ENCODE results near the gene AUTS2.

AUTS2 gene

DNA sequence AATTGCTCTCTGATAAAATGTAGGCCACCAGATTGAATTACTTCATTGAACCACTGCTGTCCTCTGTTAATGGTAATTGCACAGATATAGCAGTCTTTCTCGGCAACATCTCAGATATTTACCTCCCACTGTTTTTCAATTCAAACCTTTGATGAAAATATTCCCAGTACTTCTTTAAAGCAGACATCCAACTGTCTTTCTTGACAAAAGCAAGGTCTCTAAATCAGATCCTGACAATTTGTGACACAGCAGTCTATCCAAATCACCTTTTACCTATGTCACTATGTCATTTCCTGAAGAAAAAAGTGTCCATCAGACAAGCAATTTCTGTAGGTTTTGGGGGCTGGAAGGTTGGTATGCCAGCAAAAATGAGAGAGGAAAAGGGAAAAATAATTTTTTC, 555.7 kb downstream of the AUTS2 start:
- no peaks in the 10 kb centered on the region for H3K4me1 ChIP-seq (ENCODE audit: control insufficient read depth in 2 of 2, insufficient read depth in 2 of 2, low read length in 2 of 2)
- H3K36me3 ChIP-seq (ENCODE audit: control insufficient read depth in 2 of 2, insufficient read depth in 2 of 2, low read length in 2 of 2): no peaks in the 10 kb centered on the region
- peaks cover 0 to 2% of the 10 kb centered on the region in 2 donors for H3K27me3 ChIP-seq (ENCODE audit: control insufficient read depth in 2 of 2, insufficient read depth in 2 of 2, low read length in 2 of 2)
- H3K9me3 ChIP-seq (ENCODE audit: control insufficient read depth in 2 of 2, low read length in 2 of 2): no peaks in the 10 kb centered on the region
- no peak overlapping the region for H3K9ac ChIP-seq (ENCODE audit: low read depth in 1 of 2, low read length in 2 of 2)
- no peak overlapping the region for H3K4me3 ChIP-seq (ENCODE audit: low read length in 2 of 2)
- no peak overlapping the region for H3K27ac ChIP-seq (ENCODE audit: low read depth in 2 of 2, low read length in 2 of 2)

DNA sequence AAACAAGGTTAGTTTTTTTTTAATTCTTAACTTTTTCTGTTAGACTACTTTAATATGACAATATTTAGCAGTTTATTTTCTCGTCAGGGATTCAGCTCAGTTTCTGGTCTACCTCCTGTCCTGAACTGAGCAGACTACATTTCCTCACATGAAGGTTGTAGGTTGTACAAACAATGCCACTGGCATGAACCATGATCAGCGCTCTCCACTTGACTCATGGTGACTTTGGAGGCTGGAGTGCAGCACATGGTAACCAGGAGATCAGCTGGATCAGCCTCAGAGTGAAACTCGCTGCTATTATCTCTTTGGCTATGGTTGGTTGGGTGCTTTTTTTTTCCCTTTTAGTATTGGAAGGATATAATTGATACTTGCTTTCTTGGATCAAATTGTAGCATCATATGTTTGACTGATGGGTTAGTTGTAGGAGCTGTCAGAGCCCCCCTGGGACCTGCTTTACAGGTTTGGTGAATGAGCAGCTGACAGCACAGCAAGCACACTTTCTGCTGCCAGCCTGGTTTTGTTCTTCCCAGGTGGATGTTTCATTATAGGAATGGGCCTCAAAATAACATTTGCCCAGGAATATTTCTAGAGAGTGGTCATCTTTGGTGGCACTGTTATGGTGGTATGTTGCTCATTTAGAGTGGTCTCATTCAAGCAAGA, 556.4 kb downstream of the AUTS2 start:
- Histone ChIP-seq H3K9me3 (ENCODE audit: control insufficient read depth in 2 of 2, low read length in 2 of 2) (no peaks in the 10 kb centered on the region), H3K27me3 (ENCODE audit: control insufficient read depth in 2 of 2, insufficient read depth in 2 of 2, low read length in 2 of 2) (peaks cover 0 to 2% of the 10 kb centered on the region in 2 donors), H3K9ac (ENCODE audit: low read depth in 1 of 2, low read length in 2 of 2) (no peak overlapping the region)

DNA sequence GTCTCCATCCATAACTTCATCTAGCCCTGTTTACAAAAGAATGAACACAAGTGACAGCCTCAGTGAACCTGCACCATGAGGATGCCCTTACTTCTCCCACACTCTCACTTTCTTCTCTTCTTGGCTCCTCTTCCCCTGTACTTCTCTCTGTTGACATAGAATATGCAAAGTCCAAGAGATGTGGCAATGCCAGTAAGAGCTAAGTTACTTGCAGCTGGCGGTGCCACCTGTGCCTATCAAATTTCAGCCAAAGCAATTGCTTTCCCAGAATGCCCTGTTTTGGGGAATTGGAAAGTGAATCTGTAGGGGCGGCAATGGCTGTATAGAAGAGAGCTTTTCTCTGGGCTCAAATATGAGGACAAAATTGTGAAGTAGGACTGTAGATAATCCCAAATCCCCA, 557.8 kb downstream of the AUTS2 start:
- Histone ChIP-seq H3K4me3 (ENCODE audit: low read length in 2 of 2) (no peak overlapping the region), H3K9ac (ENCODE audit: low read depth in 1 of 2, low read length in 2 of 2) (no peak overlapping the region), H3K9me3 (ENCODE audit: control insufficient read depth in 2 of 2, low read length in 2 of 2) (no peaks in the 10 kb centered on the region)

More for the DNA sequence above, 556.4 kb downstream of the AUTS2 start:
- Histone ChIP-seq H3K4me1 (ENCODE audit: control insufficient read depth in 2 of 2, insufficient read depth in 2 of 2, low read length in 2 of 2) (no peaks in the 10 kb centered on the region), H3K27ac (ENCODE audit: low read depth in 2 of 2, low read length in 2 of 2) (no peak overlapping the region), H3K36me3 (ENCODE audit: control insufficient read depth in 2 of 2, insufficient read depth in 2 of 2, low read length in 2 of 2) (no peaks in the 10 kb centered on the region), H3K4me3 (ENCODE audit: low read length in 2 of 2) (no peak overlapping the region)

DNA sequence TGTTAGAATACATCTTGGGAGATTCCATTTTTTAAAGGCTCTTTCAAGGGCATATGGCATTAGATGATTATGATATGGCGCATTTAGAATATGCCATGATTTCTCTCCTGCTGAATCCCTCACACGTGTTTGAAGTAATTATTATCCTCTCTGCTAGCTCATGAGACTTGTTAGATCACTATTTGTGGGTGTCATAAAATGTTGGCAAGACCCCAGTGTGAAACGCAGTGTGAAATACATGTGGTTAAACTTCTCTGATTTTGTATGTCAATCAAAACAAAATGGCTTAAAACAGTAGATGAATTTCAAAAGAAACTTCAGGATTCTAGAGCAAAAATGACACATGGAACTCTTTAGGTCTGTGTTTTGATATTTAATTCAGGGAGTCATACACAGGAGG, 560.8 kb downstream of the AUTS2 start:
- Histone ChIP-seq H3K36me3 (ENCODE audit: control insufficient read depth in 2 of 2, insufficient read depth in 2 of 2, low read length in 2 of 2) (no peaks in the 10 kb centered on the region), H3K27ac (ENCODE audit: low read depth in 2 of 2, low read length in 2 of 2) (no peak overlapping the region), H3K4me3 (ENCODE audit: low read length in 2 of 2) (no peak overlapping the region), H3K9ac (ENCODE audit: low read depth in 1 of 2, low read length in 2 of 2) (no peak overlapping the region), H3K9me3 (ENCODE audit: control insufficient read depth in 2 of 2, low read length in 2 of 2) (no peaks in the 10 kb centered on the region), H3K4me1 (ENCODE audit: control insufficient read depth in 2 of 2, insufficient read depth in 2 of 2, low read length in 2 of 2) (no peaks in the 10 kb centered on the region), H3K27me3 (ENCODE audit: control insufficient read depth in 2 of 2, insufficient read depth in 2 of 2, low read length in 2 of 2) (no peaks in the 10 kb centered on the region)

More for the DNA sequence above, 557.8 kb downstream of the AUTS2 start:
- no peaks in the 10 kb centered on the region for H3K36me3 ChIP-seq (ENCODE audit: control insufficient read depth in 2 of 2, insufficient read depth in 2 of 2, low read length in 2 of 2)
- peaks cover 0 to 2% of the 10 kb centered on the region in 2 donors for H3K27me3 ChIP-seq (ENCODE audit: control insufficient read depth in 2 of 2, insufficient read depth in 2 of 2, low read length in 2 of 2)
- no peaks in the 10 kb centered on the region for H3K4me1 ChIP-seq (ENCODE audit: control insufficient read depth in 2 of 2, insufficient read depth in 2 of 2, low read length in 2 of 2)
- H3K27ac ChIP-seq (ENCODE audit: low read depth in 2 of 2, low read length in 2 of 2): no peak overlapping the region

DNA sequence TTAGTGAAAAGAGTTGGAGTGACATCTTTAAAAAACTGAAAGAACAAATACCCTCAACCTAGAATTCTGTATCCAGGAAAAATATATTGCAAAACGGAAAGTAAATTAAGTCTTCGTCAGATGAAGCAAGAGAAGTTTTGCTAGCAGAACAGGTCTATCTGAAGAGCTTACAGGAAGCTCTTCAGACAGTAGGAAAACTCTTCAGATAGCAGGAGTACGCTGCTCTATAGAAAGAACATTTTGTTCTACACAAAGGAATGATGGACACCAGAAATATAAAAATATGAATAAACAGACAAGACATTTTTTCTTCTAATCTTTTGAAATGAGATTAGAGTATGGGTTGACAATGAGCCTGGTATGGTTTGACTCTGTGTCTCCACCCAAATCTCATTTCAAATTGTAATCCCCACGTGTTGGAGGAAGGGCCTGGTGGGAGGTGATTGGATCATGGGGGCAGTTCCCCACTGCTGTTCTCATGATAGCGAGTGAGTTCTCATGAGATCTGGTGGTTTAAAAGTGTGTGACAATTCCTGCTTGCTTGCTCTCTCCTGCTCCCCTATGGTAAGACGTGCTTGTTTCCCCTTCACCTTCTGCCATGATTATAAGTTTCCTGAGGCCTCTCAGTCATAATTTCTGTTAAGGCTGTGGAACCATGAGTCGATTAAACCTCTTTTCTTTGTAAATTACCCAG, 567.3 kb downstream of the AUTS2 start:
- no peak overlapping the region for H3K9ac ChIP-seq (ENCODE audit: low read depth in 1 of 2, low read length in 2 of 2)
- H3K4me3 ChIP-seq (ENCODE audit: low read length in 2 of 2): no peak overlapping the region
- H3K4me1 ChIP-seq (ENCODE audit: control insufficient read depth in 2 of 2, insufficient read depth in 2 of 2, low read length in 2 of 2): no peaks in the 10 kb centered on the region
- no peaks in the 10 kb centered on the region for H3K27me3 ChIP-seq (ENCODE audit: control insufficient read depth in 2 of 2, insufficient read depth in 2 of 2, low read length in 2 of 2)
- H3K36me3 ChIP-seq (ENCODE audit: control insufficient read depth in 2 of 2, insufficient read depth in 2 of 2, low read length in 2 of 2): no peaks in the 10 kb centered on the region
- H3K27ac ChIP-seq (ENCODE audit: low read depth in 2 of 2, low read length in 2 of 2): no peak overlapping the region
- no peaks in the 10 kb centered on the region for H3K9me3 ChIP-seq (ENCODE audit: control insufficient read depth in 2 of 2, low read length in 2 of 2)

DNA sequence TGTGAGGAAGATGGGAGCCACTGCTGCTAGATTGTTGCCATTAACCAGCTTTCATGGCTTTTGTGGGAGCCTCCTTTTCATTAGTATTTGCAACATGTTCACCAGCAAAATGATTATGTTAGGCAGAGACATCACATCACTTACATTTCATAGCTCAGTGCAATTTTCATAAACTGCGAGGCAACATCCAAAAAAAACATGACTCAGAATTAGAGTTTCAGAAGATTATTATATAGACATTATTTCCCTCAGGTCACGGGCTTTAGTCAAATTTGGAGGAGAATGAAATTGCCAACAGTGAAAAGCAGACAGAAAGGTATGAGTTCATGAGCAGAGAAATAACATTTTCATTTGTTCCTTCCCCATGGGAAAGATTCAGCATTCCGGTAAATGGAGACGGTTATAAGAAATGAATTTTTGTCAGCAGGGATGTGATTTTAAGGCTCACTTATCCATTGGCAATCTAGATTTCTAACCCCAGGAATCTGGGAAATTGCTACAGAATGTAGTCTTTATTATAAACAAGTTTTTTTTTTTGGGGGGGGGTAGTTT, 573.2 kb downstream of the AUTS2 start:
- no peak overlapping the region for H3K27ac ChIP-seq (ENCODE audit: low read depth in 2 of 2, low read length in 2 of 2)
- H3K36me3 ChIP-seq (ENCODE audit: control insufficient read depth in 2 of 2, insufficient read depth in 2 of 2, low read length in 2 of 2): no peaks in the 10 kb centered on the region
- H3K4me3 ChIP-seq (ENCODE audit: low read length in 2 of 2): no peak overlapping the region
- H3K27me3 ChIP-seq (ENCODE audit: control insufficient read depth in 2 of 2, insufficient read depth in 2 of 2, low read length in 2 of 2): no peaks in the 10 kb centered on the region
- no peaks in the 10 kb centered on the region for H3K9me3 ChIP-seq (ENCODE audit: control insufficient read depth in 2 of 2, low read length in 2 of 2)
- H3K9ac ChIP-seq (ENCODE audit: low read depth in 1 of 2, low read length in 2 of 2): no peak overlapping the region
- no peaks in the 10 kb centered on the region for H3K4me1 ChIP-seq (ENCODE audit: control insufficient read depth in 2 of 2, insufficient read depth in 2 of 2, low read length in 2 of 2)

DNA sequence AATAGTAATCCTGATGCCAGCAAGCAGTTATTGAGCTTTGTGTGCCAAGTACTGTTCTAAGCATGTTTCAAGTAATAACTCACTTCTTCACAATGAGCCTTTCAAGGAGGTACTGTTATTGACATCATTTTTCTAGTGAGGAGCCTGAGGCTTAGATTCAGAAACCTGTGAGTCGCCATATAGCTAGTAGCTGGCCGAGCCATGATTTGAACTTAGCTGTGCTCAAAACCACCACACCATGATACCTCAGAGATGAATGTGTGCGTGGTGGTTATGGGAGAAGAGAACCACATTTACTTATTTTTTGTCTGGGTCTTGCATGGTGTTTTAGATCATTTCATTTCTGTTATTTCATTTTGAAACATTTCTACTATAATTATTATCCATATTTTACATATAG, 578.9 kb downstream of the AUTS2 start:
- H3K27me3 ChIP-seq (ENCODE audit: control insufficient read depth in 2 of 2, insufficient read depth in 2 of 2, low read length in 2 of 2): no peaks in the 10 kb centered on the region
- no peak overlapping the region for H3K4me3 ChIP-seq (ENCODE audit: low read length in 2 of 2)
- H3K27ac ChIP-seq (ENCODE audit: low read depth in 2 of 2, low read length in 2 of 2): no peak overlapping the region
- no peak overlapping the region for H3K9ac ChIP-seq (ENCODE audit: low read depth in 1 of 2, low read length in 2 of 2)
- H3K4me1 ChIP-seq (ENCODE audit: control insufficient read depth in 2 of 2, insufficient read depth in 2 of 2, low read length in 2 of 2): peaks cover 10 to 12% of the 10 kb centered on the region in 2 donors
- no peaks in the 10 kb centered on the region for H3K9me3 ChIP-seq (ENCODE audit: control insufficient read depth in 2 of 2, low read length in 2 of 2)
- H3K36me3 ChIP-seq (ENCODE audit: control insufficient read depth in 2 of 2, insufficient read depth in 2 of 2, low read length in 2 of 2): no peaks in the 10 kb centered on the region

DNA sequence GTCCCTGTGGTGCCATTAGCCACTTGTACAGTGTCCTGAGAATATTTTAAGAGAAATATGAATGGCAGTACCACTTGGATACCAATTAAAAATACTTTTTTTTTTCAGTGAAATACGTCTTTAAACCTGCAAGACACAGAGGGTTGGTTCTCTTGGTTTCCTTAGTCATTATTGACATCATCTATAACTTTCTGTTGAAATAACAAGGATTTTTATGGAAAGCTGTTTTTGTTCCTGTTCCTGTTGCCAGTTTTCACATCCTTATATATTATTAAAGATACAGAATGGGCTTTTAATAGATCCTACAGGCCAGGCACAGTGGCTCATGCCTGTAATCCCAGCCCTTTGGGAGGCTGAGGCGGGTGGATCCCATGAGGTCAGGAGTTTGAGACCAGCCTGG, 579.9 kb downstream of the AUTS2 start:
- Histone ChIP-seq H3K9ac (ENCODE audit: low read depth in 1 of 2, low read length in 2 of 2) (no peak overlapping the region), H3K27ac (ENCODE audit: low read depth in 2 of 2, low read length in 2 of 2) (peak overlapping the region; percentile 21 to 32), H3K36me3 (ENCODE audit: control insufficient read depth in 2 of 2, insufficient read depth in 2 of 2, low read length in 2 of 2) (no peaks in the 10 kb centered on the region), H3K4me3 (ENCODE audit: low read length in 2 of 2) (no peak overlapping the region), H3K27me3 (ENCODE audit: control insufficient read depth in 2 of 2, insufficient read depth in 2 of 2, low read length in 2 of 2) (no peaks in the 10 kb centered on the region), H3K4me1 (ENCODE audit: control insufficient read depth in 2 of 2, insufficient read depth in 2 of 2, low read length in 2 of 2) (peaks cover 10 to 12% of the 10 kb centered on the region in 2 donors), H3K9me3 (ENCODE audit: control insufficient read depth in 2 of 2, low read length in 2 of 2) (no peaks in the 10 kb centered on the region)

DNA sequence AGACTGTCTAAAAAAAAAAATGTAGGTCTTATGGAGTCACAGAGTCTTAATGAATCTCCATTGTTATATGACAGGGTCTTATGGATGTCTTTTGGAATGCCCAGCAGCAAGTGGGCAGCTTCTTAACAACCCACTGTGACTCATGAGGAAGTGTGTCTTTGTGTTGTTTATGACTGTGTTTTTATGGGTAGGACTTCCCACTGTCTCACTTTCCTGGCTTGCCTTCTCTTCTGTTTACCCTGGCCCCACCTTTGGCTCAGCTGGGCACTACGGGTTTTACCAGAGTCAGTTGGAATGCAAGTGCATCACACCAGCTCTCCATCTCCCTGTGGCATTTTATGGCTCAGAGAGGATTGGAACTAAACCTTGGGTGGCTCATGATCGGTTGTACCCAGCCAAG, 580.5 kb downstream of the AUTS2 start:
- no peaks in the 10 kb centered on the region for H3K9me3 ChIP-seq (ENCODE audit: control insufficient read depth in 2 of 2, low read length in 2 of 2)
- no peaks in the 10 kb centered on the region for H3K27me3 ChIP-seq (ENCODE audit: control insufficient read depth in 2 of 2, insufficient read depth in 2 of 2, low read length in 2 of 2)
- H3K27ac ChIP-seq (ENCODE audit: low read depth in 2 of 2, low read length in 2 of 2): peak overlapping the region; percentile 21 to 36
- peaks cover 10 to 14% of the 10 kb centered on the region in 2 donors for H3K4me1 ChIP-seq (ENCODE audit: control insufficient read depth in 2 of 2, insufficient read depth in 2 of 2, low read length in 2 of 2)
- H3K36me3 ChIP-seq (ENCODE audit: control insufficient read depth in 2 of 2, insufficient read depth in 2 of 2, low read length in 2 of 2): no peaks in the 10 kb centered on the region
- no peak overlapping the region for H3K4me3 ChIP-seq (ENCODE audit: low read length in 2 of 2)
- H3K9ac ChIP-seq (ENCODE audit: low read depth in 1 of 2, low read length in 2 of 2): no peak overlapping the region

DNA sequence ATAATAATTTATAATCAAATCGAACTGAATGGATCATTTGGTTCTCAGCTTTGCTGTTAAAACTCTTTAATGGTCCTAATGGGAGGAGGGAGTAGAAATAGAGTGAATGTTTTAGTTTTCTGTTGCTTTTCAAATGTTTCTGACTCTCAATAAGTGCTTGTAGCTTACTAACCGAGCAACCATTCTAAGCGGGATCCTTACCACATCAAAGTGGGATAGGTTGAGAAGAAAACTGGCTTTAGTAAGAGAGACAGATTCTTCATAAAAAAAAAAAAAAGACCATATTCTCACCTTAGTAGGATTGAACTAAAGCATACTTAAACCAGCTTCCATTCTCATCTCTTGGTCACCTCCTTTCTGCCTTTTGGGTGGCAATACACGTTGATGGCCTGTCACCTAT, 584.2 kb downstream of the AUTS2 start:
- Histone ChIP-seq H3K36me3 (ENCODE audit: control insufficient read depth in 2 of 2, insufficient read depth in 2 of 2, low read length in 2 of 2) (no peaks in the 10 kb centered on the region), H3K9me3 (ENCODE audit: control insufficient read depth in 2 of 2, low read length in 2 of 2) (no peaks in the 10 kb centered on the region)

More for the DNA sequence above, 584.2 kb downstream of the AUTS2 start:
- Histone ChIP-seq H3K4me1 (ENCODE audit: control insufficient read depth in 2 of 2, insufficient read depth in 2 of 2, low read length in 2 of 2) (peaks cover 10 to 14% of the 10 kb centered on the region in 2 donors), H3K27me3 (ENCODE audit: control insufficient read depth in 2 of 2, insufficient read depth in 2 of 2, low read length in 2 of 2) (no peaks in the 10 kb centered on the region), H3K27ac (ENCODE audit: low read depth in 2 of 2, low read length in 2 of 2) (no peak overlapping the region), H3K4me3 (ENCODE audit: low read length in 2 of 2) (no peak overlapping the region), H3K9ac (ENCODE audit: low read depth in 1 of 2, low read length in 2 of 2) (no peak overlapping the region)

All from mucosa of rectum (tissue), 2 donors.